ENCODE measurements around the gene KIF26B. TPM values are rescaled to one million over a fixed set of nuclear protein-coding genes. Genes with fewer than 3 reads are reported as not detected.

Gene KIF26B
- total and polyA plus RNA-seq, 8 donors, result 0.27 to 4.5 (median 0.63) TPM

GRCh38 chr1:245211035-245211749 is 56.4 kb downstream of the KIF26B start:
- WGBS, 2 donors, result 81 to 87% methylated on average over 11 of the region's 11 CpGs
- TF ChIP-seq CTCF (IDR thresholded peaks at IDR 0.05), result no peak

GRCh38 chr1:245211761-245212160 is 57.0 kb downstream of the KIF26B start:
- Histone ChIP-seq H3K4me1 (no peaks in the 10 kb centered on the region), H3K36me3 (no peaks in the 10 kb centered on the region), H3K4me3 (no peak overlapping the region), H3K27me3 (no peaks in the 10 kb centered on the region), H3K27ac (no peak overlapping the region), H3K9me3 (peaks cover 0 to 2% (median 0%) of the 10 kb centered on the region in 4 donors)
- ATAC-seq (no peak), DNase-seq (no peak), FAIRE-seq (no peak)
- no peak for TF ChIP-seq CTCF (IDR thresholded peaks at IDR 0.05)
- intact Hi-C loops (cut with DNase I), result no loop called here
- WGBS, 2 donors, result 90% methylated on average over 10 of the region's 10 CpGs

More at GRCh38 chr1:245211035-245211749, 56.4 kb downstream of the KIF26B start:
- H3K36me3 ChIP-seq, result no peaks in the 10 kb centered on the region
- no peak overlapping the region for H3K4me3 ChIP-seq
- peaks cover 0 to 2% (median 0%) of the 10 kb centered on the region in 4 donors for H3K9me3 ChIP-seq
- no peak overlapping the region for H3K27ac ChIP-seq
- H3K4me1 ChIP-seq, result no peaks in the 10 kb centered on the region
- ATAC-seq (no peak), FAIRE-seq (no peak), DNase-seq (no peak)
- H3K27me3 ChIP-seq, result no peaks in the 10 kb centered on the region
- intact Hi-C loops (cut with DNase I), result no loop called here

GRCh38 chr1:245212221-245212710 is 57.5 kb downstream of the KIF26B start:
- whole genome bisulfite sequencing, 2 donors, result 83 to 88% methylated on average over 15 of the region's 15 CpGs
- no peak overlapping the region for H3K4me3 ChIP-seq
- H3K27me3 ChIP-seq, result no peaks in the 10 kb centered on the region
- no peak overlapping the region for H3K27ac ChIP-seq
- TF ChIP-seq CTCF (IDR thresholded peaks at IDR 0.05), result no peak
- no peaks in the 10 kb centered on the region for H3K4me1 ChIP-seq
- no peaks in the 10 kb centered on the region for H3K9me3 ChIP-seq
- DNase-seq (no peak), ATAC-seq (no peak), FAIRE-seq (no peak)
- intact Hi-C loops (cut with DNase I), result no loop called here
- H3K36me3 ChIP-seq, result no peaks in the 10 kb centered on the region

GRCh38 chr1:245213066-245213831 is 58.5 kb downstream of the KIF26B start:
- ATAC-seq, result no peak
- FAIRE-seq, result no peak
- no peaks in the 10 kb centered on the region for H3K36me3 ChIP-seq
- 72 to 78% methylated on average over 15 of the region's 15 CpGs for WGBS, 2 donors
- DNase-seq, result no peak
- no peaks in the 10 kb centered on the region for H3K4me1 ChIP-seq
- H3K9me3 ChIP-seq, result no peaks in the 10 kb centered on the region
- H3K27me3 ChIP-seq, result no peaks in the 10 kb centered on the region
- H3K27ac ChIP-seq, result no peak overlapping the region
- intact Hi-C loops (cut with DNase I), result no loop called here
- TF ChIP-seq CTCF (IDR thresholded peaks at IDR 0.05), result no peak
- no peak overlapping the region for H3K4me3 ChIP-seq

All from pancreas (tissue), 10 donors.